Sigmoid colon (tissue), 7 donors: ENCODE data around the gene KLHL30. TPM values are rescaled to one million over a fixed set of nuclear protein-coding genes. Genes with fewer than 3 reads are reported as not detected.
A peak's percentile ranks its signal among the peaks of the same experiment; 100 is the strongest.

Source experiments
- DNase-seq: peaks from one replicate; pipeline ENCODE4 v3.0.0-alpha.2; 2019
- H3K27ac ChIP-seq, 4 donors: fragments of 200-600 bp; sonication (generic); one replicate each; pipeline ENCODE4 v1.5.1; 2016 to 2019; ENCODE audit warnings: mild to moderate bottlenecking in 1 of 4
- H3K27me3 ChIP-seq, 3 donors: fragments of 200-600 bp; sonication (generic); one replicate each; pipeline ENCODE4 v1.5.1; 2019; ENCODE audit warnings: mild to moderate bottlenecking in 1 of 3
- H3K36me3 ChIP-seq, 4 donors: fragments of 200-600 bp; sonication (generic); one replicate each; pipeline ENCODE4 v1.5.1; 2016 to 2019
- H3K4me1 ChIP-seq, 4 donors: fragments of 200-600 bp; sonication (generic); one replicate each; pipeline ENCODE4 v1.5.1; 2017 to 2019
- H3K4me3 ChIP-seq, 4 donors: fragments of 200-600 bp; sonication (generic); one replicate each; pipeline ENCODE4 v1.5.1; 2017 to 2019; ENCODE audit warnings: mild to moderate bottlenecking in 2 of 4, moderate library complexity in 1 of 4
- H3K9me3 ChIP-seq, 4 donors: fragments of 200-600 bp in 3 of 4; sonication (generic) in 3 of 4; one replicate each; pipeline versions ENCODE4 v1.5.1 to v1.6.1; 2013 to 2019
- CTCF ChIP-seq, 4 experiments: fragments of 450-650 bp in 3 of 4; fragments of 200-600 bp in 1 of 4; IDR thresholded peaks; one replicate each; pipeline ENCODE4 v1.5.1; 2016 to 2019; ENCODE audit warnings: antibody characterized with exemption in 4 of 4, mild to moderate bottlenecking in 3 of 4, moderate library complexity in 2 of 4
- EP300 ChIP-seq, 4 donors: sonication (generic); formaldehyde crosslinking; IDR thresholded peaks; one replicate each; pipeline ENCODE4 v1.6.1; 2017; ENCODE audit warnings: antibody characterized with exemption in 4 of 4
- POLR2A ChIP-seq, 2 donors: fragments of 450-650 bp; IDR thresholded peaks; one replicate each; pipeline ENCODE4 v1.6.1; 2016; ENCODE audit warnings: antibody characterized with exemption in 2 of 2, mild to moderate bottlenecking in 2 of 2, moderate library complexity in 2 of 2
- POLR2AphosphoS5 ChIP-seq, 4 donors: sonication (generic); formaldehyde crosslinking; IDR thresholded peaks; one replicate each; pipeline ENCODE4 v1.6.1; 2017; ENCODE audit warnings: antibody characterized with exemption in 4 of 4
- WGBS, 2 donors: extraction: QIAGEN DNeasy Blood & Tissue Kit; methylation state at CpG; one replicate each; pipeline ENCODE4 v1.1.7; 2013; 5-methylcytosine and 5-hydroxymethylcytosine counted together
- intact Hi-C: fragments of 100-400 bp; cut with DNase I; formaldehyde crosslinking; loops from one replicate; pipeline ENCODE4 v1.15.1; 2023
- polyA plus RNA-seq, 3 donors: library from polyadenylated mRNA; stranded (reverse); fragments of 200-250 nt; gene quantifications; one replicate each; pipeline ENCODE4 v1.2.3, GENCODE V29; 2013
- total RNA-seq, 4 donors: library from RNA; depleted of rRNA; stranded (reverse); fragments of >200 nt; gene quantifications; one replicate each; pipeline ENCODE4 v1.1.0, GENCODE V29; 2016
- donor health status: healthy with polysubstance abuse.
- donor health status: Bipolar disorder and iron deficiency.
- donor health status: healthy.

Gene KLHL30
- total and polyA plus RNA-seq, 7 donors, result 0.19 to 3.6 (median 0.71) TPM; not detected in 2

GRCh38 chr2:238154570-238154969 is 16.1 kb downstream of the KLHL30 start:
- Histone ChIP-seq H3K36me3 (no peaks in the 10 kb centered on the region), H3K27ac (no peak overlapping the region), H3K9me3 (no peaks in the 10 kb centered on the region), H3K4me1 (peaks cover 0 to 15% (median 11%) of the 10 kb centered on the region in 4 donors), H3K27me3 (peaks cover 5 to 15% (median 10%) of the 10 kb centered on the region in 3 donors), H3K4me3 (no peak overlapping the region)
- DNase-seq, result no peak
- TF ChIP-seq CTCF (IDR thresholded peaks at IDR 0.05) (no peak), EP300 (IDR thresholded peaks at IDR 0.05) (no peak), POLR2AphosphoS5 (IDR thresholded peaks at IDR 0.05) (no peak), POLR2A (IDR thresholded peaks at IDR 0.05) (no peak)
- 92 to 94% methylated on average over 10 of the region's 10 CpGs for WGBS, 2 donors
- intact Hi-C loops, result no loop called here

DNA sequence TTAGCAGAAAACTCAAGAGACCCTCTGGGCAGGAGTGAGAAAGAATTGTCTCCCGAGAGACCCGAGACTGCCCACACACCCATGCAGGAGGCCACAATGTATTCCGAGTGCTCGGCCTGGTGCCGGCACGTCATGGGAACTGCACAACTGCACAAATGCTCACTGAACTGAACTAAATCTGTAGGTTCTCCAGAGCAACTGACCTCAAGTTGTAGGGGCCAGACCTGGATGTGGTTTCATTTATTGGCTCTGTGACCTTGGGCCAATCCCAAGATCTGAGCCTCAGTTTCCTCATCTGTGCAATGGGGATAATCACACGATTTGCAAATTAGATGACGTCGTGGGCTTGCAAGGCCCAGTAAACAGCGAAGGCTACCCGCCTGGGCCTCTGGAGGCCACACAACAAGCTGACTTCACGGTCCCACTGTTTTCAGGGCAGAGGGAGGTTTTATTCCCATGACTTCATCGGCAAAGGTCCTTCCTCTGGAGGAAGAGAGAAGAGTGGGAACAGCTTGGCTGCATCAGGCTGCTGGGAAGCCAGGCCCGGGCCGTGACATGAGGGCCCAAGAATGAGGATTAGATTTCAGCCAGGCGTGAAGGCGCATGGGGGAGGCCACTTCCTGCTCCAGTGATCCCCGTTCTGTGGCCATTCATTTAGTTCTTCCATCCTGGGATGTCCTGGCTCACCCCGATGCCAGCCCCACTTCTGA is 16.7 kb downstream of the KLHL30 start:
- Histone ChIP-seq H3K27ac (peak overlapping the region in 3 of 4 donors; percentile 21 to 45 (median 25)), H3K9me3 (no peaks in the 10 kb centered on the region), H3K36me3 (no peaks in the 10 kb centered on the region), H3K4me1 (peaks cover 0 to 16% (median 13%) of the 10 kb centered on the region in 4 donors), H3K4me3 (no peak overlapping the region), H3K27me3 (peaks cover 8 to 22% (median 17%) of the 10 kb centered on the region in 3 donors)
- intact Hi-C loops, result no loop called here
- DNase-seq, result no peak
- 84 to 88% methylated on average over 19 of the region's 19 CpGs for WGBS, 2 donors
- TF ChIP-seq POLR2A (IDR thresholded peaks at IDR 0.05) (no peak), EP300 (IDR thresholded peaks at IDR 0.05) (no peak), CTCF (IDR thresholded peaks at IDR 0.05) (no peak), POLR2AphosphoS5 (IDR thresholded peaks at IDR 0.05) (peak in 2 of 4 donors; percentile 14 to 52)

DNA sequence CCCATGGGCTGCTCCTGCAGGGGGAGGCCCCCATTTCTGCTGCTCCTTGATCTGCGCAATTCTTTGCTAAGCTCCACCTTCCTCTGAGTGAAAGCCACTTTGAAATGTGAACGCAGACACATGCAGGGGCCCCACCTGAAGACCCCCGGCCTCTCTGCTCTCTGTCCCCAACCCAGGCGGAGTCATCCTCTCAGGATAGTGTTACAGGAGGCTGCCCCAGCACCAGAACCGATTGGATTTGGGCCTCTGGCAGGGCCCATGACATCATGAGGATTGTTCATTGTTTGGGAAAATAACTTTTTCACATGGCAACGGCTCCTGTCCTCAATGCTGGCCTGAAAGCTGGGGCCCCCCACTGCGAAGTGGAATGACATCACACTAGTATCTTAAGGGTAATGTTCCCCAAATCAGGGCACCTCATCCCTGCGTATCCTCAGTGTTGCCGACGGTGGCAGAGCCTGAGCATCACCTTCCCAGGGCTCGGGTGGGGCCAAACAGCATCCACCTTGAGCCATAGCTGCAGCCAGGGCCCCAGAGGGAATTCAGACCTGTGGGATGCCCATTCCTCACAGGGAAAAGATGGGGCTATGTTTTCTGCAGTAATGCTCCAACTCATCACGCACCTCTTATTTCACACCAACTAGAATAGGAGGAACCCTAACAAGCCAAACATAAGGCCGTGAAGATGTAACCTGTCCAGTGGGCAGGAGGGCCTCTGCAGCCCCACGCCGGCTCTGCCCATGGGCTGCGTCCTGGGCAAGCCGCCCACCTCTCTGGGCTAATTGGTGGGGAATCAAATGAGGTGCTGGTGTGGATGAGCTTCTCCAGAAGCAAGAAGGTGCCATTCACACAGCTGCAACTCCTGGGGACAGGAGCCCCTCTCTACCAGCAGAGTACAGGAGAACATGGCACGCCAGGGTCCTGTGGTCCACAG is 17.6 kb downstream of the KLHL30 start:
- TF ChIP-seq EP300 (IDR thresholded peaks at IDR 0.05) (no peak), POLR2A (IDR thresholded peaks at IDR 0.05) (no peak), POLR2AphosphoS5 (IDR thresholded peaks at IDR 0.05) (no peak), CTCF (IDR thresholded peaks at IDR 0.05) (no peak)
- H3K27ac ChIP-seq, result peak overlapping the region in 2 of 4 donors; percentile 25 to 45
- 83 to 87% methylated on average over 18 of the region's 18 CpGs for WGBS, 2 donors
- peaks cover 8 to 25% (median 18%) of the 10 kb centered on the region in 3 donors for H3K27me3 ChIP-seq
- intact Hi-C loops, result no loop called here
- no peak overlapping the region for H3K4me3 ChIP-seq
- no peaks in the 10 kb centered on the region for H3K36me3 ChIP-seq
- no peaks in the 10 kb centered on the region for H3K9me3 ChIP-seq
- peaks cover 0 to 16% (median 13%) of the 10 kb centered on the region in 4 donors for H3K4me1 ChIP-seq
- no peak for DNase-seq

DNA sequence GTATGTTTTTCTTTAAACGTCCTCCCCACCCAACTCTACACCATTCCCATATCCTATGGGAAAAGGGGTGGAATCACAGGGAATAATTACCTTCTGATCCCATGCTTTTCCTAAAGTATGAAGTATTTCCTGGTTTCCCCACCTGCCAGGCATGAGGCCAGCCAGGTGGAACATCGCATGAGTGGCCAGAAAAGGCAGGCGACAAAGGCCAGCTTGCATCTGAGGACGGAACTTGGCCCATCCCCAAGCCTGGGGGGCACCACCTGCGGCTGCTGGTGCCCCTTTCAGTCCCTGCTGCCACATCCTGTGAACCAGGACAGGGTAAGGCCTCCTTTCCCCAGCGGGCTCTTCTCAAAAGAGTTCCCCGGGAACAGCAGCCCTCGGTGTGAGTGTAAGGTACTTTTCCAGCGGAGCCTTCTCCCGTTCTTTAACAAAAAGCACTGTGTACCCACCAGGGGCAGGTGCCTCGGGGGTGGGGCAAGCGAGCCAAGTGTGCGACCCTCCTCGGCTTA is 19.1 kb downstream of the KLHL30 start:
- no peak for TF ChIP-seq EP300 (IDR thresholded peaks at IDR 0.05)
- TF ChIP-seq POLR2A (IDR thresholded peaks at IDR 0.05), result no peak
- no peak for TF ChIP-seq POLR2AphosphoS5 (IDR thresholded peaks at IDR 0.05)
- no peak for TF ChIP-seq CTCF (IDR thresholded peaks at IDR 0.05)
- H3K9me3 ChIP-seq, result no peaks in the 10 kb centered on the region
- no peak for DNase-seq
- H3K27ac ChIP-seq, result no peak overlapping the region
- no peak overlapping the region for H3K4me3 ChIP-seq
- no peaks in the 10 kb centered on the region for H3K36me3 ChIP-seq
- H3K4me1 ChIP-seq, result peaks cover 0 to 16% (median 13%) of the 10 kb centered on the region in 4 donors
- H3K27me3 ChIP-seq, result peaks cover 8 to 27% (median 18%) of the 10 kb centered on the region in 3 donors
- 39 to 74% methylated on average over 14 of the region's 14 CpGs for WGBS, 2 donors
- intact Hi-C loops, result loop anchor here (2.0 kb wide), 1 partner anchor 105 kb away; no protein-coding TSS in a partner anchor
